Neuronal stem cell (in vitro differentiated cells): ENCODE measurements around the gene GATD1.

Experiments
- DNase-seq: peaks from one replicate; pipeline ENCODE4 v3.0.0-alpha.2; 2013; ENCODE audit warnings: low spot score
- H2AFZ ChIP-seq: one replicate; pipeline ENCODE4 v1.6.1; 2013; ENCODE audit warnings: mild to moderate bottlenecking, low read length, inconsistent platforms
- H2AK5ac ChIP-seq: 2 replicates; pipeline ENCODE4 v1.6.1; 2013; ENCODE audit warnings: low read depth, mild to moderate bottlenecking, inconsistent platforms, low read length, moderate library complexity, mixed read lengths
- H2BK120ac ChIP-seq: 2 replicates; pipeline ENCODE4 v1.6.1; 2013; ENCODE audit warnings: low read depth, mild to moderate bottlenecking, inconsistent platforms, low read length, moderate library complexity, mixed read lengths
- H2BK12ac ChIP-seq: one replicate; pipeline ENCODE4 v1.6.1; 2013; ENCODE audit warnings: low read length, inconsistent platforms
- H2BK15ac ChIP-seq: 2 replicates; pipeline ENCODE4 v1.6.1; 2013; ENCODE audit warnings: mild to moderate bottlenecking, low read length, inconsistent platforms, mixed read lengths
- H2BK5ac ChIP-seq: one replicate; pipeline ENCODE4 v1.6.1; 2013; ENCODE audit warnings: inconsistent platforms, mild to moderate bottlenecking, low read length, moderate library complexity
- H3K14ac ChIP-seq: one replicate; pipeline ENCODE4 v1.6.1; 2013; ENCODE audit warnings: low read length, inconsistent platforms
- H3K18ac ChIP-seq: 2 replicates; pipeline ENCODE4 v1.6.1; 2013; ENCODE audit warnings: low read length, inconsistent platforms
- H3K23ac ChIP-seq: 2 replicates; pipeline ENCODE4 v1.6.1; 2013; ENCODE audit warnings: low read depth, mild to moderate bottlenecking, mixed read lengths, low read length, inconsistent platforms; ENCODE audit not compliant: poor library complexity
- H3K27ac ChIP-seq: replicated peaks from 3 replicates; pipeline ENCODE4 v1.5.1; 2013; ENCODE audit warnings: low read length, inconsistent platforms
- H3K27me3 ChIP-seq, 3 experiments: 2 replicates each; pipeline ENCODE4 v1.6.1; 2013; ENCODE audit warnings: low read length in 3 of 3, mild to moderate bottlenecking in 2 of 3, inconsistent platforms in 1 of 3, low read depth in 1 of 3, mixed read lengths in 1 of 3, moderate library complexity in 1 of 3; ENCODE audit not compliant: control insufficient read depth in 3 of 3, insufficient read depth in 3 of 3
- H3K36me3 ChIP-seq, 2 donors: replicated peaks in 1 of 2; 2 replicates each; pipeline ENCODE4 v1.6.1; 2013; ENCODE audit warnings: low read length in 2 of 2; ENCODE audit not compliant: control insufficient read depth in 2 of 2, insufficient read depth in 2 of 2
- H3K4ac ChIP-seq: 2 replicates; pipeline ENCODE4 v1.6.1; 2013; ENCODE audit warnings: inconsistent platforms, mild to moderate bottlenecking, low read length, moderate library complexity
- H3K4me1 ChIP-seq, 2 donors: 1 replicate in 1 of 2; 2 replicates in 1 of 2; pipeline ENCODE4 v1.6.1; 2013; ENCODE audit warnings: low read length in 2 of 2, low read depth in 1 of 2; ENCODE audit not compliant: control insufficient read depth in 2 of 2, insufficient read depth in 1 of 2
- H3K4me2 ChIP-seq: one replicate; pipeline ENCODE4 v1.6.1; 2013; ENCODE audit warnings: mild to moderate bottlenecking, low read length, inconsistent platforms; ENCODE audit not compliant: insufficient read depth, poor library complexity, severe bottlenecking
- H3K4me3 ChIP-seq, 2 donors: 2 replicates each; pipeline ENCODE4 v1.5.1; 2013; ENCODE audit warnings: low read length in 2 of 2, mild to moderate bottlenecking in 2 of 2, inconsistent platforms in 1 of 2, moderate library complexity in 1 of 2
- H3K79me1 ChIP-seq: one replicate; pipeline ENCODE4 v1.6.1; 2013; ENCODE audit warnings: low read depth, mild to moderate bottlenecking, inconsistent platforms, low read length, moderate library complexity
- H3K9ac ChIP-seq: one replicate; pipeline ENCODE4 v1.6.1; 2013; ENCODE audit warnings: mild to moderate bottlenecking, low read depth, low read length, inconsistent platforms; ENCODE audit not compliant: poor library complexity
- H3K9me3 ChIP-seq, 2 donors: replicated peaks in 1 of 2; 2 replicates each; pipeline versions ENCODE3 to v1.6.1; 2013; ENCODE audit warnings: low read length in 2 of 2, mild to moderate bottlenecking in 2 of 2, inconsistent platforms in 1 of 2, low read depth in 1 of 2, mixed read lengths in 1 of 2, moderate library complexity in 1 of 2; ENCODE audit not compliant: control insufficient read depth in 2 of 2, insufficient read depth in 1 of 2
- H4K8ac ChIP-seq: one replicate; pipeline ENCODE4 v1.6.1; 2013; ENCODE audit warnings: low read depth, mild to moderate bottlenecking, inconsistent platforms, low read length, moderate library complexity
- H4K91ac ChIP-seq: one replicate; pipeline ENCODE4 v1.6.1; 2013; ENCODE audit warnings: low read length, low read depth, mild to moderate bottlenecking, inconsistent platforms; ENCODE audit not compliant: poor library complexity
- WGBS, 2 donors: extraction: QIAGEN DNeasy Blood & Tissue Kit; methylation state at CpG; one replicate each; pipeline ENCODE4 v1.1.7; 2013; ENCODE audit warnings: missing lambda C conversion rate in 2 of 2, mixed read lengths in 1 of 2; ENCODE audit not compliant: insufficient read length in 2 of 2, insufficient replicate concordance in 1 of 2; ENCODE audit errors: extremely low coverage in 2 of 2; 5-methylcytosine and 5-hydroxymethylcytosine counted together

The GATD1 gene

GRCh38 chr11:726278-727220, 50.7 kb downstream of the GATD1 start:
- peak overlapping the region; percentile 89 for H3K4me2 ChIP-seq
- peak overlapping the region; percentile 81 for H3K9ac ChIP-seq
- no peak overlapping the region for H3K27ac ChIP-seq
- peak overlapping the region; percentile 24 for H2BK5ac ChIP-seq
- peak overlapping the region in 1 of 2 donors; percentile 58 for H3K4me3 ChIP-seq
- WGBS, 2 donors: no CpG with 5 or more reads among the region's 61 CpGs
- H3K4ac ChIP-seq: no peak overlapping the region
- no peak overlapping the region for H4K91ac ChIP-seq
- peak overlapping the region; percentile 81 for H2BK120ac ChIP-seq
- no peaks in the 10 kb centered on the region for H3K9me3 ChIP-seq
- H2AFZ ChIP-seq: peak overlapping the region; percentile 84
- H3K18ac ChIP-seq: peak overlapping the region; percentile 94
- no peaks in the 10 kb centered on the region for H3K36me3 ChIP-seq
- H2BK15ac ChIP-seq: peak overlapping the region; percentile 49
- no peaks in the 10 kb centered on the region for H3K79me1 ChIP-seq
- H3K27me3 ChIP-seq: peaks cover 3 to 59% (median 41%) of the 10 kb centered on the region in 3 experiments
- peak overlapping the region; percentile 10 for H2BK12ac ChIP-seq
- peak overlapping the region; percentile 63 for H3K14ac ChIP-seq
- DNase-seq: no peak
- peaks cover 10% of the 10 kb centered on the region in 2 donors for H3K4me1 ChIP-seq
- H4K8ac ChIP-seq: peak overlapping the region; percentile 43
- peak overlapping the region; percentile 95 for H3K23ac ChIP-seq
- H2AK5ac ChIP-seq: peak overlapping the region; percentile 80

GRCh38 chr11:725624-726202, 51.6 kb downstream of the GATD1 start:
- no peak for DNase-seq

GRCh38 chr11:724778-725386, 52.4 kb downstream of the GATD1 start:
- Histone ChIP-seq H3K36me3 (no peaks in the 10 kb centered on the region), H3K9me3 (no peaks in the 10 kb centered on the region), H4K8ac (peak overlapping the region; percentile 43), H2BK120ac (peak overlapping the region; percentile 3), H2BK15ac (peak overlapping the region; percentile 69), H3K4me2 (no peak overlapping the region), H3K9ac (no peak overlapping the region), H3K79me1 (no peaks in the 10 kb centered on the region), H3K23ac (peak overlapping the region; percentile 85), H3K4ac (no peak overlapping the region), H3K27ac (no peak overlapping the region), H3K27me3 (peaks cover 5 to 75% (median 48%) of the 10 kb centered on the region in 3 experiments), H2BK5ac (peak overlapping the region; percentile 60), H4K91ac (no peak overlapping the region), H2AFZ (no peak overlapping the region), H3K4me3 (no peak overlapping the region), H2AK5ac (peak overlapping the region; percentile 93), H3K4me1 (peaks cover 10 to 14% of the 10 kb centered on the region in 2 donors), H3K18ac (peak overlapping the region; percentile 80), H2BK12ac (no peak overlapping the region), H3K14ac (no peak overlapping the region)
- WGBS, 2 donors: no CpG with 5 or more reads among the region's 18 CpGs
- DNase-seq: no peak

More at GRCh38 chr11:725624-726202, 51.6 kb downstream of the GATD1 start:
- no peak overlapping the region for H2BK12ac ChIP-seq
- H2BK15ac ChIP-seq: peak overlapping the region; percentile 58
- peaks cover 10% of the 10 kb centered on the region in 2 donors for H3K4me1 ChIP-seq
- H3K14ac ChIP-seq: no peak overlapping the region
- WGBS, 2 donors: no CpG with 5 or more reads among the region's 53 CpGs
- H4K8ac ChIP-seq: peak overlapping the region; percentile 4
- no peak overlapping the region for H2BK5ac ChIP-seq
- no peak overlapping the region for H3K4ac ChIP-seq
- peak overlapping the region in 1 of 2 donors; percentile 69 for H3K4me3 ChIP-seq
- H3K27me3 ChIP-seq: peaks cover 3 to 66% (median 41%) of the 10 kb centered on the region in 3 experiments
- H3K79me1 ChIP-seq: no peaks in the 10 kb centered on the region
- H3K36me3 ChIP-seq: no peaks in the 10 kb centered on the region
- peak overlapping the region; percentile 80 for H2AK5ac ChIP-seq
- peak overlapping the region; percentile 85 for H3K23ac ChIP-seq
- no peak overlapping the region for H2BK120ac ChIP-seq
- H2AFZ ChIP-seq: peak overlapping the region; percentile 84
- no peak overlapping the region for H3K27ac ChIP-seq
- H3K9me3 ChIP-seq: no peaks in the 10 kb centered on the region
- peak overlapping the region; percentile 89 for H3K18ac ChIP-seq
- H3K4me2 ChIP-seq: peak overlapping the region; percentile 89
- no peak overlapping the region for H4K91ac ChIP-seq
- H3K9ac ChIP-seq: peak overlapping the region; percentile 77
